GM19455 (cell line): ENCODE measurements around the gene MYH16.
"Not testable (repeated sequence)": the region's sequence is repeated elsewhere in the genome, so short reads cannot be mapped to it uniquely, and the experiment has no call there.

ENCODE experiments used
- ATAC-seq: cut with Tn5 transposase; IDR thresholded peaks from one replicate; pipeline ENCODE4 v1.9.1; 2021; ENCODE audit not compliant: unreplicated experiment

MYH16 gene

DNA sequence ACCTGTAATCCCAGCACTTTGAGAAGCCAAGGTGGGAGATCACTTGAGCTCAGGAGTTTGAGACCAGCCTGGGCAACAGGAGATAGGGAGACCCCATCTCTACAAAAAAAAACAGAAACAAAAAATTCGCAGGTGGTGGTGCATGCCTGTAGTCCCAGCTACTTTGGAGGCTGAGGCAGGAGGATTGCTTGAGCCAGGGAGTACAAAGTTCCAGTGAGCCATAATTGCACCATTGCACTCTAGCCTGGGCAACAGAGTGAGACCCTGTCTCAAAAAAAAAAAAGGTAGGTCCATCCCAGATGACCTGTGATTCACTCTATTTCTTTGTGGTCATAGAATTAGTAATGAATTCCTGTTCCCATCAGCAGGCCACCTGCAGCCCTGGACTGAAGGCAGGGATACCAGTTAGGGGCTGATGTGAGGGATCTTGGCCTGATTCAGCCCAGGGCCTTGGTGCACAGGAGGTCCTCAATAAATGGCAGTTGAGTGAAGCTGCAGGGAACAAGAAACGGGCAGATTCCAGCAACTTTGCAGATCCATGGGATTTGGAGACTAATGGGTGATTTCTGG is at the start of gene MYH16:
Gene MYH16, plus strand, starts transcription at position 364 of the 570 bp plus-strand sequence.
- no peak for ATAC-seq

DNA sequence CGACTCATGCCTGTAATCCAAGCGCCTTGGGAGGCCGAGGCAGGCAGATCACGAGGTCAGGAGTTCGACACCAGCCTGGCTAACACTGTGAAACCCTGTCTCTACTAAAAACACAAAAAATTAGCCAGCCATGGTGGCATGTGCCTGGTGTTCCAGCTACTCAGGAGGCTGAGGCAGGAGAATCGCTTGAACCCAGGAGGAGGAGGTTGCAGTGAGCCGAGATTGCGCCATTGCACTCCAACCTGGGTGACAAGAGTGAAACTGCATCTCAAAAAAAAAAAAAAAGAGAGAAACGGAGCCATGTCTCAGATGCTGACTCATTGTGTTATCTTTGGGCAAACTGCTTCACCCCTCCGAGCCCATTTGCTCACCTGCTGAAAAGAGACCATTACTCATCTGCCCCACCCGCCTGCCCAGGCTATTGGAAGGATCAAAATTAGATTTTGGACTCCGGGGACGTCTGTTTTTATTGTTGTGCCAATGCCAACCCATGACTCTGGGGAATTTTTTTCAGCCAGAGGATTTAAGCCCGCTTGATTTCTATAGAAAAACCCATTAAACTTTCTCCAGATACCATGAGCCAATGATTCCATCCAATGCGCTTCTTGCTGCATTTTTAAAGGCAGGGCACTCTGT is 48.3 kb upstream of the MYH16 start:
- not testable (repeated sequence) for ATAC-seq

DNA sequence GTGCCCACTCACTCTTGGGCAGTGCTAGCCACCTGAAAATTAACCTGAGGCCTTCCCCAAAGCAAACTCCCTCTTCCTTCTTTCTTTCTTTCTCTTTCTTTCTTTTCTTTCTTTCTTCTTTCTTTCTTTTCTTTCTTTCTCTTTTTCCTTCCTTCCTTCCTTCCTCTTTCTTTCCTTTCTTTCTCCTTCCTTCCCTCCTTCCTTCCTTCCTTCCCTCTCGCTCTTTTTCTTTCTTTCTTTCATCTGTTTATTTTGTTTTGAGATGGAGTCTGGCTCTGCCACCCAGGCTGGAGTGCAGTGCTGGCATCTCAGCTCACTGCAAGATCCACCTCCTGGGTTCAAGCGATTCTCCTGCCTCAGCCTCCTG is 47.8 kb upstream of the MYH16 start:
- ATAC-seq = no peak

DNA sequence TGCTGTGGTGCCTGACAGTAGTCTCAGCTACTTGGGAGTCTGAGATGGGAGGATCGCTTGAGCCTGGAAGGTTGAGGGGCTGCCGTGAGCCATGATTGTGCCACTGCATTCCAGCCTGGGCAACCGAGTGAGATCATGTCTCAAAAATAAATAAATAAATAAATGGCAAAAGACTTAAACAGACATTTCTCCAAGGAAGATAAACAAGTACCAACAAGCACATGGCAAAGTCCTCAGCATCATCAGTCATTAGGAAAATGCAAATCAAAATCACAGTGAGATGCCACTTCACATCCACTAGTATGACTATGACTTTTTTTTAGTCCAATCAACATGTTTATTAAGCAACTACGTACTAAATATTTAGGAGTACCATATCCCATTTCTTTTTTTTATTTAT is 43.4 kb upstream of the MYH16 start:
- no peak for ATAC-seq

DNA sequence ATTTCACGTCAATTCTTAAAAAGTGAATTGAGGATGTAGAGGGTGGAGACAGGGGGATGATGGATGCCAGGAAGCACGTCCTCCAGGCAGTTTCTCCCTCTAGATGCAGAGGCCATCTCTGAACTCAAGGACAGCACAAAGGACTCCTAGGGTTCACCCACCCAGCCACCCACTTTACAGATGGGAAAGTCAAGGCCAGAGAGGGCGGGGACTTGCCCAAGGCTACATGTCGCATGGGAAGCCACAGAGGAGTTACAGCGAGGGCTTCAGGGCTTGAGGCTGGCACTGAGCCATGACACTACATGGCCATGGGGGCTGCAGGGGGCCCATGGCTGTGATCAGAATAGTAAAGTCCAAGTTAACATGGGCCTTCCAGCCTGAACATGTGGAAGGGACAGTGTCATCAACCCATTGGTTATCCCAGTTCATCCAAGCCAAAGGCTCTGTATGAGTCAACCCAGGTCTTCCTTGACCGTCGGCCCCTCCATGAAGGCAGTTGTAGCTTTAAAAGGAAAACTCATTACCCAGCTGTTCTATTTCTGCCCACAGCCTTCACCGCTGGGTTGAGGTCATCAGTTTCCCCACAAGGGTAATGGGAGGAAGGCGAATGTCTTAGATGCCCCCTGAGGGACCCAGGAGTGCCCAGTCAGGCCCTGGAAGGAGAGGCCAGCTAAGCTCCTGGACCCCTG is 40.4 kb upstream of the MYH16 start:
- no peak for ATAC-seq

DNA sequence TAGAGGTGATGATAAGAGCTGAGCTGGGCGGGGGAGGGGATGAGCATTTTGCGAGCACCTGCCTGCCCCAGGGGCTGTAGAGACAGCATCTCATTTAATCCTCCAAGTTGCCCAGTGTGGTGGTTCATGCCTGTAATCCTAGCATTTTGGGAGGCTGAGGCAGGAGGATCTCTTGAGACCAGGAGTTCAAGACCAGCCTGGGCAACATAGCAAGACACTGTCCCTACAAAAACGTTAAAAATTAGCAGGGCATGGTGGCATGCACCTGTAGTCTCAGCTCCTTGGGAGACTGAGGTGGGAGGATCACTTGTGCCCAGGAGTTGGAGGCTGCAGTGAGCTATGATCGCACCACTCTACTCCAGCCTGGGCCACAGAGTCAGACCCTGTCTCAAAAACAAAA is 39.7 kb upstream of the MYH16 start:
- ATAC-seq = not testable (repeated sequence)

DNA sequence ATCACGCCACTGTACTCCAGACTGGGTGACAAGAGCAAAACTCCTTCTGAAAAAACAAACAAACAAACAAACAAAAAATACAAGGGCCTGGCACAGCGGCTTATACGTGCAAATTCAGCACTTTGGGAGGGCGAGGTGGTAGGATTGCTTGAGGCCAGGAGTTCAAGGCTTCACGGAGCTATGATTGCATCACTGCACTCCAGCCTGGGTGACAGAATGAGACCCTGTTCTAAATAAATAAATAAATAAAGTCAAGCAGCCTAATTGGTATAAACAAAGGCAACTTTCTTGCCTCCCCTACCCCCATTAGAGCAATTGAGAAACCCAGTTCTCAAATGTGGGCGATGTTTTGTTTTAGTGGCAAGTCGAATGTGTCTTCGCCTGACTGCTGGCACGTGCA is 38.5 kb upstream of the MYH16 start:
- ATAC-seq = no peak

DNA sequence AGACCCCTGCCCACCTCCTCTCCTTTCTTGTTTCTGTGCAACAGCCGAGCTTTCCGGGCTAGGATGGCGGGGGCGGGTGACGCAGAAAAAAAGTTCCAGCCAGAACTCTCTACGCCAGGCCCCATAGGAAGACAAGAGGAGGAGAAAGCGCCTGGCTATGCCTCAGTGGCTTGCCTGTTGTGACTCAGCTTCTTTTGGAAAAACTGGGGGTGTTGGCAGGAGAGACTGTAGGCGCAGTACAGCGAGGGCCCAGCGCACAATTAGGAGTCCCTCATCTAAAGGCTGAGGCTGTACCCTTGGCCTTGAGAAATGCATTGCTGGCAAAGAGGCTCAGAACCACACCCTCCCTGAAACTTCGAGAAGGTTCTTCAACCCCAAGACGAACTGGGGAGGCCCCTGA is 36.7 kb upstream of the MYH16 start:
- no peak for ATAC-seq

DNA sequence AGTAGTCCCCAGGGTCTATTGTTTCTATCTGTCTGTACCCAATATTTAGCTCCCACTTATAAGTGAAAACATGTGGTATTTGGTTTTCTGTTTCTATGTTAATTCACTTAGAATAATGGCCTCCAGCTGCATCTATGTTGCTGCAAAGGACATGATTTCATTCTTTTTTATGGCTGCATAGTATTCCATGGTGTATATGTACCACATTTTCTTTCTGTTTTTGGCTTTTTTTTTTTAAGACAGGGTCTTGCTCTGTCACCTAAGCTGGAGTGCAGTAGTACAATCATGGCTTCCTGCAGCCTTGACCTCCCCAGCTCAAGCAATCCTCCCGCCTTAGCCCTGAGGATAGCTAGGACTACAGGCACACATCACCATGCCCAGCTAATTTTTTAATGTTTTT is 34.8 kb upstream of the MYH16 start:
- not testable (repeated sequence) for ATAC-seq

DNA sequence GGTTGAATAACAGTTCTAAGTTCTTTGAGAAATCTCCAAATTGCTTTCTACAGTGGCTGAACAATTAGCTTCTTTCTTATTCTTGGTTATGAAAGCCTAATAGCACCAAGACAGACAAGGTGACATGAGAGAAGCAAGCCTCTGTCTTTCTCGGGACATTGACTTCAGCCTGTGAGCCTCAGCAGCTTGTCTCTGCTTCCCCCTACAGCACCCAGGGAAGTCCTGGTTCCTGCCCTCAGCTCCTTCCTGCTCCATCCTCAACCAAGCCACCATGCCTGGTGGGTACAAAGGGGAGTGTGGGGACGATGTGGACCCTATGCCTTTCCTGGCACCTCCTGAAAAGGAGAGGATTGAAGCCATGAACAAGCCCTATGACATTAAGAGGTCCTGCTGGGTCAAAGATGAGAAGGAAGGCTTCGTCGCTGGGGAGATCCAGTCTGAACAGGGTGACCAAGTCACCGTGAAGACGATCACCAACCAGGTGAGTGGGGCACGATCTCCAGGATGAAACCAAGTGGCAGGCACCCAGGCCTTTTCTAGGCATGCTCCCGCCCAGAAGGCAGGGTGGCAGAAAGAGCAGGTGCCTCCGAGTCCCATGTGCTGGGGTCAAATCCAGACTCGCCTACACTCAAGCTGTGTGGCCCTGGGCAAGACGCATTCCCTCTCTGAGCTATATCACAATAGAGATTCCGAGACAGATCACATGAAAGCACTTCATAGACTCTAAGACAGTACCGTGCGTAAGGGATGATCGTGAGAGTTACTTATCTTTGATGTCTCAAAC is 33.9 kb upstream of the MYH16 start:
- no peak for ATAC-seq

DNA sequence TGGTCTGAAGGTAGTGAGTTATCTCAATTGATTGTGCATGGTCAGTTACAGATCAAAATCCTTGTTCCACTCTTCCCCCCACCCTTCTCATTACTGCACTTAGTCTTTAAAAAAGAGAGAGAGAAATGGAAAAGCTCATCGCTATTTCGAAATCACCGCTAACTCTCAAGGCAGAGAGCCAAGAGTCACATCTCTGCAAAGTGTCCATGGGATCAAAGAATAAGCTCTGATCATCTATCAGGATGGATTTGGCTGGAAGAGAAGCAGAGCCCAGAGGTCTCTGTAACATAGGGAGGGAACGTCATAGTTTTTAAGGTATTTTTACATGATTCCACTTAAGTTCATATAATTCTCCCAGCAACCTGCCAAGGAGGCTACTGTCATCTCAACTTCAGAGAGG is 30.0 kb upstream of the MYH16 start:
- no peak for ATAC-seq

DNA sequence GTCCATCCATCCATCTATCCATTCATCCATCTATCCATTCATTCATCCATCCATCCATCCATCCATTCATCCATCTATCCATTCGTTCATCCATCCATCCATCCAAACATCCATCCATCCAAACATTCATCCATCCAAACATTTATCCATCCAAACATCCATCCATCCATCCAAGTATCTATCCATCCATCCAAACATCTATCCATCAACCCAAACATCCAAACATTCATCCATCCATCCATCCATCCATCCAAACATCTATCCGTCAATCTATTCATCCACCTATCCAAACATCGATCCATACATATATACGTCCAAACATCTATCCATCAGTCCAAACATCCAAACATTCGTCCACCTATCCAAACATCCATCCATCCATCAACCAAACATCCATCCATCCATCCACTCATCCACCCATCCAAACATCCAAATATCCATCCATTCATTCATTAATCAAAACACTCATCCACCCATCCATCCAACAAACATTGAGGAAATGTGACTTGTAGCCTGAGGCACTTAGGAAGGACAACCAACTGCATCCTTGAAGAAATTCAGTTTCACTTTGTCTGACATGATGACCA is 28.8 kb upstream of the MYH16 start:
- no peak for ATAC-seq

DNA sequence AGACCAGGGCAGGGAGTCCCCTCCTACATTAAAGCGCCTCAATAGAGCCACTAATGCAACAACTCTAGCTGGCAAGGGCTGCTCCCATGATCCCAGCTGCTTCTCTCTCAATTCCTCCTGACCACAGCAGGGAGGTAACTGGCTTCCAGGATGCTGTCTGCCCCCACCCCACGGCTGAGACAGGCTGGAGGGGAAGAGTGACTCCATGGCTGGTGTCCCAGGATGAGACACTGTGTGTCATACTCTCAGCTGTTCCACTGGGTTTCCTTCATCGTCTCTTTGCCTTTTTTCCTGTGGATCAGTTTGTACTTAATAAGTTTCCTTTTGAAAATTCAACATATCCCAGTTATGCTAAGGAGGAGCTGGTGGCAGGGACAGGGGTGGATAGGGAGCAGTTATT is 27.7 kb upstream of the MYH16 start:
- no peak for ATAC-seq

DNA sequence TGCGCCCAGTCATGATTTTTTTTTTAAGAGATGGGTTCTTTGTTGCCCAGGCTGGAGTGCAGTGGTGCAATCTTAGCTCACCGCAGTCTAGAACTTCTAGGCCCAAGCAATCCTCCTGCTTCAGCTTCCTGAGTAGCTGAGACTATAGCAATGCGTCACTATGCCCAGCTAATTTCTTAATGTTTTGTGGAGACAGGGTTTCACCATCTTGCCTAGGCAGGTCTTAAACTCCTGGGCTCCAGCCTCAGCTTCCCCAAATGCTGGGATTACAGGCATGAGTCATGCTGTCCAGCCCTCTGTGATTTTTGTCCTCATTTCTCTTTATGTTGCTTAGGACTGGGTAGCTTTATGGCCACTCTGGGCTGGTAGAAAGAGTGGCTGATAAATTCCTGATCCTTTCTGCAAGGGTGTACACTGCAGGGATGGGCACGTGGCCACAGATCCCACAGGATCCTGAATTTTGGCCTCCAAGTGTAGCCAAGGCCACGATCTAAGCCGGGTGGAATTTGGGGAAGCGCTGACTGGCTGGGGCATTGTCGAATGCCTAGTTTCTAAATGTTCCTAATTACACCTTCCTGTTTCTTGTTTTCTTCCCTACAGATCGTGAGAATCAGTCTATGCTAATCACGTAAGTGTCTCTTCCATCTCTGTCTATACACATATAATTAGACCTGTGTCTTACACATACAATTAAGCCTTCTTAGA is 24.1 kb upstream of the MYH16 start:
- ATAC-seq = no peak

DNA sequence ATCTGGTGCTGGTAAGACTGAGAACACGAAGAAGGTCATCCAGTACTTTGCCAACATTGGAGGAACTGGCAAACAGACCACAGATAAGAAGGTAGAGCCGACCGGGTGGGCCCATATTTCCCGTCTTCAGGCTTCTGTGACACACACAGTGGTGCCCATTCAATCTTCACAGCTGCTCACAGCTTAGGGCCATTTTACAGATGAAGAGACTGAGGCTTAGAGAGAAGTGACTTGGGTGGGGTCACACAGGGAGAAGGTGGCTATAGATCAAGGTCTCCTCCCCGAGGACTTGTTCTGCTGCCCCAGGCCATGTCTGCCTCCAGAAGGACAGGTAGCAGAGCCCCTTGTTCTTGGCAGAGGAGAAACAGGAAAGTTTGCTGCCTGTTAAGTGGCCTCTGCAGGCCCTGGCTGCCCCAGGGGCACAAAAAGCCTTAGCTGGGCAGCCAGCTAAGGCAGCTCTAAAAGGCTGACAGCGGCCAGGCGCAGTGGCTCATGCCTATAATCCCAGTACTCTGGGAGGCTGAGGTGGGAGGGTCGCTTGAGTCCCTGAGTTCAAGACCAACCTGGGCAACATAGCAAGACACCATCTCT is 22.6 kb upstream of the MYH16 start:
- ATAC-seq = no peak

DNA sequence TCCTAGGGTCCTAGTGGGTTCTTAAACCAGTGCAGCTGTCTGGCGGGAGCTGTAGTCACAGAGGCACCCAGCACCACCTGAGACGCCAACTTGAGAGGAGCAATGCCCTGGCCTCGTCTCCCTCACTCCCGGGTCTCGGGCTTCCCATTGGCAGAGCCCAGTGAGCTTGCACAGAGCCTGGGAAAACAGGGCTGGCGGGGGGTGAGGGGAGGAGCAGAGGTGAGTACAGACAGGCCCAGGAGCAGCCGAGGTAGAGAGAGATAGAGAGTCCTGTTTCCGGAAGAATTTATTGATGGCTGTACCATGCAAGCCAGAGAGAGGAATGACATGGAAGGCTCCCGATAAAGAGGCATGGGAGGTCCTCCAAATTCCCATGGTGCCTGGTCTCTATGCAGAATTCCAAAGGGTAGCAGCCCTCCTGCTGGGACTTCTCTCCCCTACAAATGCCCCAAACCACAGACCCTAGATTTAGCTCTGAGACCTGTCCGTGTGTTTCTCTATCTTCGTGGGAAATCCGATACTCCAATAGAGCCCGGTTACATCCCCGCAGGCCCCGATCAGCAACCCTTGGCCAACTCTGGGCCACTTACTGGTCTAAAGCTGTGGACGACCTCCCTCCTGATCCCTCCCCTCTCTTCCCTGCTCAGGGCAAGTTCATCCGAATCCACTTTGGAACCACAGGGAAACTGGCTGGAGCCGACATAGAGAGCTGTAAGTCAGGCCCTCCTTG is 20.3 kb upstream of the MYH16 start:
- ATAC-seq = no peak

DNA sequence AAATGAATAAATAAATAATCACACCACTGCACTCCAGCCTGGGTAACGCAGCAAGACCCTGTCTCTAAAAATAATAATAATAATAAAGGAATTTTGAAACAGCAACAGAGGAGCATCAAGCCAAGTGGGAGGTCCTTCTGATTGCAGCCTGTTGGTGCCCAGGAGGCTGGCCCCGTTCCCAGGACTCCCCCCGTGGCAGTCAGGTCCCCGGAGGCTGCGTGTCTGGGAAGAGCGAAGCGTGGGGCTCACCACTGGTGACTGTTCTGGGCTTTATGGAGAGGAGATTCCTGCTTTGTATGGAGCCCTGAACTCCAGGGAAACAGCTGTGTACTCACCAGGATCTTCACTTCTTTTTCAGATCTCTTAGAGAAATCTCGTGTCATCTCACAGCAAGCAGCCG is 19.3 kb upstream of the MYH16 start:
- ATAC-seq = no peak

DNA sequence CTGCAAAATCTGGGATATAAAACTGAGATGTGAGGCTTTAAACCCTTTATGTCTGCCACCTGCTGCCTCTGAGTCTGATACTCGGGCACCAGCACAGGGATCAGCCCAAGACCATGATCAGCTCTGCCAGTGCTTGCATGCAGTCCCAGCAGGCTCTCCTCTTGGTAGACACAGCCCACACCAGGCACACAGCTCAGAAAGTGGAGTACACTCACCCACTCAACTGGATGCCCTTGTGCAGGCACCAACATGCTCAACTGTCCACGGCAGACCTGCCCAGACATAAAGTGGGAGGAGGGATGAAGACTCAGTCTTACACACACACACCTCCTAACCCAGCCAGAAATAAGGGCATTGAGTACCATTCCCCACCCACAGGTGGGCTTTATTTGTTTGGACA is 18.2 kb upstream of the MYH16 start:
- no peak for ATAC-seq

DNA sequence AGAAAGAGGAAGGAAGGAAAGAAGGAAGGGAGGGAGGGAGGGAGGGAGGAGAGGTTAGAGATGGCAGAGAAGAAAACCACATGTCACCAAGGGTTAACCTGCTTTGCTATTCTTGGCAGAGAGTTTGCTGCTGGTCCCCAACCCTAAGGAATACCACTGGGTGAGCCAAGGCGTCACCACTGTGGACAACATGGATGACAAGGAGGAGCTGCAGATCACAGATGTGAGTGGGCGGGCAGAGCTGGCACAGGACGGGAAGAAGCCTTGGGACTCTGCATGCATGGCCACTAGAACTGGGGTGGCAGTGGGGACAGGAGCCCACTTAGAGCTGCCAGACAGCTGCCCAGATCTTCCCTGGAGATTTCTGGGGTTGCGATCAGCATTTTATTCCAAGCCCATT is 17.2 kb upstream of the MYH16 start:
- no peak for ATAC-seq

DNA sequence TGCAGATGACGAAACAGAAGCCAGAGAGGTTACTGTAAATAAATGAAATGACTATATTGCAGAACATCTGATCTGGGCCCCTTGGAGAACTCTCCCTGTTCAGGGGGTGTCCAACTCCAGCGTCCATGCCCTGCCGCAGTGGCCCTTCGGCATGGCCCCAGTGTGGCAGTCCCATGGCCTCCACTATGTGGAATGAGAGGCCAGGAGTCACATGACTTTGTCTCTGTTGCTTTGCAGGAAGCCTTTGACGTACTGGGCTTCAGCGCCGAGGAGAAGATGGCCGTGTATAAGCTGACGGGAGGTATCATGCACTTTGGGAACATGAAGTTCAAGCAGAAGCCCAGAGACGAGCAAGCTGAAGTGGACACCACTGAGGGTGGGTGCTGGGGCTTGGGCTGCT is 15.6 kb upstream of the MYH16 start:
- ATAC-seq = no peak
